ENCODE measurements around the gene HAUS1.

DNA sequence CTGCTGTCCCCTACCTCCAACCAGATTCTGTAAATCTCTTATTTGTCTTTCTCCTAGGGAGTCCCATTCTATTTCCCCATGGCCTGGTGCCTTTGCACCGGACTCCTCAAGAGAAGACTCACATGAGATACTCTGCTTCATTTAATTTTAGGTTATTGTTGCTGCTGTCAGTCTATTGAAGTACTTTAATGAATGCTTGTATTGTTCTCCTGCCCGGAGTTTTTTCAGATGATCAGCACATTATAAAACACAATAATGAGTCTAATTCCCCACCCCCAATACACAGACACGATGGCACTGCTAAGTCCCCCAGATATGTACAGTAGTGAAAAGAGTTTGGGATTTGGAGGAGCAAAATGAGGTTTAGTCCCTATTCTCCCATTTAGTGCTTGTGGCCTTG, 58.9 kb downstream of the HAUS1 start:
- TF ChIP-seq EZH2 (IDR thresholded peaks at IDR 0.05; ENCODE audit: insufficient read depth, low read length), result no peak
- TF ChIP-seq, protein P1, sequence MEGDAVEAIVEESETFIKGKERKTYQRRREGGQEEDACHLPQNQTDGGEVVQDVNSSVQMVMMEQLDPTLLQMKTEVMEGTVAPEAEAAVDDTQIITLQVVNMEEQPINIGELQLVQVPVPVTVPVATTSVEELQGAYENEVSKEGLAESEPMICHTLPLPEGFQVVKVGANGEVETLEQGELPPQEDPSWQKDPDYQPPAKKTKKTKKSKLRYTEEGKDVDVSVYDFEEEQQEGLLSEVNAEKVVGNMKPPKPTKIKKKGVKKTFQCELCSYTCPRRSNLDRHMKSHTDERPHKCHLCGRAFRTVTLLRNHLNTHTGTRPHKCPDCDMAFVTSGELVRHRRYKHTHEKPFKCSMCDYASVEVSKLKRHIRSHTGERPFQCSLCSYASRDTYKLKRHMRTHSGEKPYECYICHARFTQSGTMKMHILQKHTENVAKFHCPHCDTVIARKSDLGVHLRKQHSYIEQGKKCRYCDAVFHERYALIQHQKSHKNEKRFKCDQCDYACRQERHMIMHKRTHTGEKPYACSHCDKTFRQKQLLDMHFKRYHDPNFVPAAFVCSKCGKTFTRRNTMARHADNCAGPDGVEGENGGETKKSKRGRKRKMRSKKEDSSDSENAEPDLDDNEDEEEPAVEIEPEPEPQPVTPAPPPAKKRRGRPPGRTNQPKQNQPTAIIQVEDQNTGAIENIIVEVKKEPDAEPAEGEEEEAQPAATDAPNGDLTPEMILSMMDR (IDR thresholded peaks at IDR 0.05; ENCODE audit: insufficient read depth, low read depth, low read length), result no peak
